HepG2 (cell line): ENCODE measurements around the gene DPM1. TPM values are rescaled to one million over a fixed set of nuclear protein-coding genes. Genes with fewer than 3 reads are reported as not detected.

Experiments
- ATAC-seq: fragments of 200-7000 bp; cut with Tn5 transposase; 3 replicates; pipeline ENCODE4 v1.9.1; 2020; ENCODE audit warnings: mild to moderate bottlenecking, moderate library complexity
- BruUV-seq: library from RNA; stranded (reverse); fragments of 400-500 nt; replicated peaks from 2 replicates; lab custom pipeline; 2021; lab: Mats Ljungman, UMichigan
- CTCF ChIA-PET: fragments of 300-600 bp; formaldehyde crosslinking; extraction: SDS; loops from one replicate; lab custom pipeline; 2021; ENCODE audit warnings: low total read pairs, inconsistent platforms, low intra/inter-chr PET ratio; lab: Yijun Ruan, JAX
- POLR2A ChIA-PET: fragments of 350-600 bp; sonication (Branson Sonifier 250); formaldehyde crosslinking; loops from one replicate; lab custom pipeline; 2020; ENCODE audit warnings: antibody characterized with exemption, inconsistent platforms; lab: Yijun Ruan, JAX
- DNase-seq: peaks from one replicate; pipeline ENCODE4 v3.0.0-alpha.2; 2015; ENCODE audit warnings: low spot score
- FAIRE-seq: peaks from 3 replicates; lab custom pipeline; 2011; peaks lifted over from hg19 to GRCh38; lab: Jason Lieb, UNC
- H2AFZ ChIP-seq: one replicate; pipeline ENCODE4 v1.6.1; 2011; ENCODE audit warnings: low read length, inconsistent platforms
- H3K27ac ChIP-seq: fragments of 300-600 bp; 3 replicates; pipeline ENCODE4 v1.8.0; 2011; ENCODE audit warnings: mixed run types, mild to moderate bottlenecking, mixed read lengths, low read length, inconsistent platforms; ENCODE audit not compliant: insufficient read depth; ENCODE audit errors: extremely low read length
- H3K27me3 ChIP-seq, 2 experiments: fragments of 200-600 bp in 1 of 2; 2 replicates in 1 of 2; 3 replicates in 1 of 2; pipeline versions ENCODE4 v1.6.0 to v1.8.0; 2011; ENCODE audit warnings: low read length in 2 of 2, mild to moderate bottlenecking in 2 of 2, moderate library complexity in 2 of 2, inconsistent platforms in 1 of 2; ENCODE audit not compliant: insufficient read depth in 2 of 2, control insufficient read depth in 1 of 2
- H3K36me3 ChIP-seq, 2 experiments: fragments of 200-600 bp in 1 of 2; replicated peaks in 1 of 2; 2 replicates in 1 of 2; 3 replicates in 1 of 2; pipeline versions ENCODE4 v1.5.1 to v1.8.0; 2011; ENCODE audit warnings: low read length in 2 of 2, inconsistent platforms in 1 of 2; ENCODE audit not compliant: insufficient read depth in 2 of 2, control insufficient read depth in 1 of 2
- H3K4me1 ChIP-seq: 2 replicates; pipeline ENCODE4 v1.5.1; 2012; ENCODE audit warnings: low read length, inconsistent platforms; ENCODE audit not compliant: insufficient read depth
- H3K4me2 ChIP-seq: 2 replicates; pipeline ENCODE4 v1.6.0; 2011; ENCODE audit warnings: low read depth, low read length, inconsistent platforms
- H3K4me3 ChIP-seq, 3 experiments: fragments of 200-600 bp in 1 of 3; sonication (generic), shearing (Covaris generic) in 1 of 3; replicated peaks in 1 of 3; 2 replicates each; pipeline ENCODE4 v1.5.1; 2011 to 2016; ENCODE audit warnings: low read length in 3 of 3, inconsistent platforms in 2 of 3, low read depth in 2 of 3, mild to moderate bottlenecking in 2 of 3, control low read depth in 1 of 3, mixed read lengths in 1 of 3; ENCODE audit not compliant: insufficient read depth in 1 of 3
- H3K79me2 ChIP-seq: one replicate; pipeline ENCODE4 v1.6.1; 2011; ENCODE audit warnings: low read length, inconsistent platforms; ENCODE audit not compliant: insufficient read depth
- H3K9ac ChIP-seq: 2 replicates; pipeline ENCODE4 v1.6.0; 2011; ENCODE audit warnings: mild to moderate bottlenecking, low read depth, low read length, inconsistent platforms; ENCODE audit not compliant: insufficient read depth
- H3K9me3 ChIP-seq: 2 replicates; pipeline ENCODE4 v1.5.1; 2012; ENCODE audit warnings: mild to moderate bottlenecking, low read length
- H4K20me1 ChIP-seq: 2 replicates; pipeline ENCODE4 v1.6.0; 2011; ENCODE audit warnings: inconsistent platforms, mild to moderate bottlenecking, low read length, moderate library complexity; ENCODE audit not compliant: insufficient read depth
- BHLHE40 ChIP-seq: IDR thresholded peaks from 2 replicates; pipeline ENCODE4 v1.6.1; 2011; ENCODE audit warnings: low read length, improper control_type of control experiment
- KAT8 ChIP-seq: IDR thresholded peaks from 2 replicates; pipeline ENCODE4 v1.6.1; 2016; ENCODE audit warnings: missing genetic modification reagents, missing compliant biosample characterization
- KDM1A ChIP-seq: IDR thresholded peaks from 2 replicates; pipeline ENCODE4 v1.6.1; 2016; ENCODE audit warnings: missing compliant biosample characterization
- KMT2A ChIP-seq: sonication (generic); formaldehyde crosslinking; IDR thresholded peaks from 2 replicates; pipeline ENCODE4 v1.4.0; 2020; ENCODE audit warnings: missing genetic modification reagents
- NR2F2 ChIP-seq: IDR thresholded peaks from 2 replicates; pipeline ENCODE4 v1.6.1; 2012; ENCODE audit warnings: low read depth, inconsistent platforms, borderline replicate concordance
- POLR2AphosphoS2 ChIP-seq: IDR thresholded peaks from 2 replicates; pipeline ENCODE4 v1.6.1; 2011; ENCODE audit warnings: low read depth, low read length, improper control_type of control experiment
- SUZ12 ChIP-seq: fragments of 150-350 bp; IDR thresholded peaks from 2 replicates; pipeline ENCODE4 v1.6.1; 2014; ENCODE audit warnings: low read depth, low read length
- TBX3 ChIP-seq: fragments of 450-650 bp; IDR thresholded peaks from 2 replicates; pipeline ENCODE4 v1.6.1; 2017; ENCODE audit warnings: antibody characterized with exemption, mild to moderate bottlenecking, inconsistent platforms, borderline replicate concordance
- XBP1 ChIP-seq: sonication (generic); formaldehyde crosslinking; IDR thresholded peaks from 2 replicates; pipeline ENCODE4 v1.5.0; 2020; ENCODE audit warnings: missing genetic modification reagents
- ZNF607 ChIP-seq: sonication (generic); formaldehyde crosslinking; IDR thresholded peaks from 2 replicates; pipeline ENCODE4 v1.5.1; 2020; ENCODE audit warnings: missing genetic modification reagents, mild to moderate bottlenecking, borderline replicate concordance
- ZNF839 ChIP-seq: sonication (generic); formaldehyde crosslinking; IDR thresholded peaks from 2 replicates; pipeline ENCODE4 v1.4.0; 2020; ENCODE audit warnings: missing genetic modification reagents, mild to moderate bottlenecking, borderline replicate concordance
- in situ Hi-C: cut with HindIII; loops from 2 replicates; pipeline ENCODE4 v1.10.0; 2017; ENCODE audit warnings: low pct_unique_long_range_greater_than_20kb; ENCODE audit not compliant: extremely low pct_ligation_motif_present
- intact Hi-C: fragments of 100-400 bp; cut with micrococcal nuclease; formaldehyde crosslinking; loops from one replicate; pipeline ENCODE4 v1.10.0; 2022; ENCODE audit not compliant: unreplicated experiment
- polyA plus RNA-seq, 8 experiments: library from polyadenylated mRNA; depleted of rRNA in 3 of 8; stranded (reverse) in 7 of 8; unstranded in 1 of 8; fragments of >200 nt; fragmentation: Illumina TruSeq in 4 of 8; extraction: Trizol in 4 of 8; gene quantifications; 2 replicates each; pipeline versions ENCODE4 v1.2.1 to v1.2.3, GENCODE V29; 2011 to 2016; ENCODE audit warnings: low read depth in 4 of 8, missing spikeins in 1 of 8, mixed read lengths in 1 of 8; ENCODE audit not compliant: insufficient read depth in 1 of 8
- total RNA-seq, 5 experiments: library from RNA; depleted of rRNA; stranded (reverse); fragments of >200 nt; fragmentation: Illumina TruSeq; extraction: Trizol; gene quantifications; 2 replicates each; pipeline ENCODE4 v1.2.3, GENCODE V29; 2016; ENCODE audit warnings: low read depth in 1 of 5
- TF ChIP-seq, protein P1 (sequence below): sonication (generic); formaldehyde crosslinking; IDR thresholded peaks from 2 replicates; pipeline ENCODE4 v1.4.0; 2020; ENCODE audit warnings: missing genetic modification reagents
- TF ChIP-seq, protein P2 (sequence below): IDR thresholded peaks from 2 replicates; pipeline ENCODE4 v1.6.1; 2016; ENCODE audit warnings: missing genetic modification reagents, missing compliant biosample characterization
- TF ChIP-seq, protein P3 (sequence below): sonication (generic); formaldehyde crosslinking; conservative IDR thresholded peaks from 2 replicates; pipeline ENCODE4 v1.8.0; 2022; ENCODE audit warnings: low read depth, missing genetic modification reagents
- TF ChIP-seq, protein P4 (sequence below): sonication (generic); formaldehyde crosslinking; IDR thresholded peaks from 2 replicates; pipeline ENCODE4 v1.5.0; 2020; ENCODE audit warnings: missing genetic modification reagents
- TF ChIP-seq, protein P5 (sequence below): sonication (generic); formaldehyde crosslinking; IDR thresholded peaks from 2 replicates; pipeline ENCODE4 v1.8.1; 2022; ENCODE audit warnings: mild to moderate bottlenecking, missing genetic modification reagents

DPM1 gene
- total and polyA plus RNA-seq, 2 of the 13 experiments (the other 11 are each of a cell fraction or from before 2014, with no cell fraction given), result 83.2 to 161 TPM

DNA sequence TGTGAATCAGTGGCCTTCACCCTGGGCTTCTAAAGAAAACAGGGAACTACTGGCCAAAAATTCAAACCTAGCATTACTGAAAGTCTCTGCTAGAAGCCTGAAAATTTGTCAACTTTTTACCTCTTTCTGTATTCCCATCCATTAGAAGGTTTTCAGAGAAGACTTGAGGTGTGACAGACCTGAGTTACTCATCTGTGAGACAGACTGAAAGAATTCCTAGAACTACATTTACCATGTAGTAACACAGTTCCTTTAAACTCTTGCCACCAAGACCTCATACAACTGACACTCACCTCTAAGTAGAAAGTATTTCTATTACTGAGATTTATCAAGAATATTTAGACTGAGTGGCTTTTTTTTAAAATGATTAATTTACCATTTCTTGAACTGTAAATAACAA lies 4.5 kb downstream of the DPM1 start:
- H4K20me1 ChIP-seq, result peaks cover 58% of the 10 kb centered on the region
- POLR2A ChIA-PET, result no interaction called here
- peaks cover 19 to 53% of the 10 kb centered on the region in 2 experiments for H3K36me3 ChIP-seq
- in situ Hi-C loops, result no loop called here
- H3K4me3 ChIP-seq, result no peak overlapping the region
- CTCF ChIA-PET, result no interaction called here
- no peak overlapping the region for H3K27ac ChIP-seq
- FAIRE-seq, result no peak
- no peak overlapping the region for H2AFZ ChIP-seq
- no peaks in the 10 kb centered on the region; a peak in 1 of 5 replicates for H3K27me3 ChIP-seq
- DNase-seq, result no peak
- TF ChIP-seq ZNF839, result no peak
- TF ChIP-seq ZNF607 (CRISPR knock-in tag), result no peak
- no peak for TF ChIP-seq KMT2A (CRISPR knock-in tag)
- TF ChIP-seq BHLHE40, result no peak
- no peak for TF ChIP-seq KAT8 (CRISPR knock-in tag)
- TF ChIP-seq, protein P1, sequence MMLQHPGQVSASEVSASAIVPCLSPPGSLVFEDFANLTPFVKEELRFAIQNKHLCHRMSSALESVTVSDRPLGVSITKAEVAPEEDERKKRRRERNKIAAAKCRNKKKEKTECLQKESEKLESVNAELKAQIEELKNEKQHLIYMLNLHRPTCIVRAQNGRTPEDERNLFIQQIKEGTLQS, result no peak
- TF ChIP-seq, protein P2, sequence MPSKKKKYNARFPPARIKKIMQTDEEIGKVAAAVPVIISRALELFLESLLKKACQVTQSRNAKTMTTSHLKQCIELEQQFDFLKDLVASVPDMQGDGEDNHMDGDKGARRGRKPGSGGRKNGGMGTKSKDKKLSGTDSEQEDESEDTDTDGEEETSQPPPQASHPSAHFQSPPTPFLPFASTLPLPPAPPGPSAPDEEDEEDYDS (CRISPR knock-in tag), result no peak
- no peak for TF ChIP-seq KDM1A (CRISPR knock-in tag)
- no peak for TF ChIP-seq NR2F2
- TF ChIP-seq TBX3, result no peak
- no peak for TF ChIP-seq SUZ12
- TF ChIP-seq XBP1 (CRISPR knock-in tag), result no peak
- TF ChIP-seq, protein P3, sequence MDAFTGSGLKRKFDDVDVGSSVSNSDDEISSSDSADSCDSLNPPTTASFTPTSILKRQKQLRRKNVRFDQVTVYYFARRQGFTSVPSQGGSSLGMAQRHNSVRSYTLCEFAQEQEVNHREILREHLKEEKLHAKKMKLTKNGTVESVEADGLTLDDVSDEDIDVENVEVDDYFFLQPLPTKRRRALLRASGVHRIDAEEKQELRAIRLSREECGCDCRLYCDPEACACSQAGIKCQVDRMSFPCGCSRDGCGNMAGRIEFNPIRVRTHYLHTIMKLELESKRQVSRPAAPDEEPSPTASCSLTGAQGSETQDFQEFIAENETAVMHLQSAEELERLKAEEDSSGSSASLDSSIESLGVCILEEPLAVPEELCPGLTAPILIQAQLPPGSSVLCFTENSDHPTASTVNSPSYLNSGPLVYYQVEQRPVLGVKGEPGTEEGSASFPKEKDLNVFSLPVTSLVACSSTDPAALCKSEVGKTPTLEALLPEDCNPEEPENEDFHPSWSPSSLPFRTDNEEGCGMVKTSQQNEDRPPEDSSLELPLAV (CRISPR knock-in tag), result no peak
- TF ChIP-seq, protein P4, sequence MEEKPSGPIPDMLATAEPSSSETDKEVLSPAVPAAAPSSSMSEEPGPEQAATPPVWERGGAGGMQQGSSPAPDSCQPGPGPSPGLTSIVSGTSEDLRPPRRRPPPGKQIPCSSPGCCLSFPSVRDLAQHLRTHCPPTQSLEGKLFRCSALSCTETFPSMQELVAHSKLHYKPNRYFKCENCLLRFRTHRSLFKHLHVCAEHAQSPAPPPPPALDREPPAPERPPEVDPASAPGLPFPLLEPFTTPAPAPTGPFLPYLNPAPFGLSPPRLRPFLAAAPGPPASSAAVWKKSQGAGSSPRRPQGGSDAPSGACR, result no peak
- no peak for TF ChIP-seq POLR2AphosphoS2
- TF ChIP-seq, protein P5, sequence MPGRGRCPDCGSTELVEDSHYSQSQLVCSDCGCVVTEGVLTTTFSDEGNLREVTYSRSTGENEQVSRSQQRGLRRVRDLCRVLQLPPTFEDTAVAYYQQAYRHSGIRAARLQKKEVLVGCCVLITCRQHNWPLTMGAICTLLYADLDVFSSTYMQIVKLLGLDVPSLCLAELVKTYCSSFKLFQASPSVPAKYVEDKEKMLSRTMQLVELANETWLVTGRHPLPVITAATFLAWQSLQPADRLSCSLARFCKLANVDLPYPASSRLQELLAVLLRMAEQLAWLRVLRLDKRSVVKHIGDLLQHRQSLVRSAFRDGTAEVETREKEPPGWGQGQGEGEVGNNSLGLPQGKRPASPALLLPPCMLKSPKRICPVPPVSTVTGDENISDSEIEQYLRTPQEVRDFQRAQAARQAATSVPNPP, result no peak
- peaks cover 83% of the 10 kb centered on the region for H3K79me2 ChIP-seq
- no peak overlapping the region for H3K9ac ChIP-seq
- ATAC-seq, result no peak
- no peaks in the 10 kb centered on the region for H3K9me3 ChIP-seq
- peaks cover 25% of the 10 kb centered on the region for H3K4me1 ChIP-seq
- intact Hi-C loops, result no loop called here
- H3K4me2 ChIP-seq, result no peak overlapping the region
- no TSS peak for BruUV-seq
